Uterus (tissue), 2 donors: ENCODE data around the gene NAV2.

Experiments used
- POLR2A ChIP-seq, 2 donors: fragments of 450-650 bp; IDR thresholded peaks; one replicate each; pipeline ENCODE4 v1.6.1; 2016; ENCODE audit warnings: antibody characterized with exemption in 2 of 2, mild to moderate bottlenecking in 1 of 2, moderate library complexity in 1 of 2
- TF ChIP-seq, protein P1 (sequence below), 4 experiments: fragments of 200-600 bp in 2 of 4; fragments of 450-650 bp in 2 of 4; sonication (generic) in 2 of 4; IDR thresholded peaks; one replicate each; pipeline ENCODE4 v1.5.1; 2016 to 2019; ENCODE audit warnings: antibody characterized with exemption in 4 of 4, mild to moderate bottlenecking in 2 of 4, moderate library complexity in 1 of 4

DNA sequence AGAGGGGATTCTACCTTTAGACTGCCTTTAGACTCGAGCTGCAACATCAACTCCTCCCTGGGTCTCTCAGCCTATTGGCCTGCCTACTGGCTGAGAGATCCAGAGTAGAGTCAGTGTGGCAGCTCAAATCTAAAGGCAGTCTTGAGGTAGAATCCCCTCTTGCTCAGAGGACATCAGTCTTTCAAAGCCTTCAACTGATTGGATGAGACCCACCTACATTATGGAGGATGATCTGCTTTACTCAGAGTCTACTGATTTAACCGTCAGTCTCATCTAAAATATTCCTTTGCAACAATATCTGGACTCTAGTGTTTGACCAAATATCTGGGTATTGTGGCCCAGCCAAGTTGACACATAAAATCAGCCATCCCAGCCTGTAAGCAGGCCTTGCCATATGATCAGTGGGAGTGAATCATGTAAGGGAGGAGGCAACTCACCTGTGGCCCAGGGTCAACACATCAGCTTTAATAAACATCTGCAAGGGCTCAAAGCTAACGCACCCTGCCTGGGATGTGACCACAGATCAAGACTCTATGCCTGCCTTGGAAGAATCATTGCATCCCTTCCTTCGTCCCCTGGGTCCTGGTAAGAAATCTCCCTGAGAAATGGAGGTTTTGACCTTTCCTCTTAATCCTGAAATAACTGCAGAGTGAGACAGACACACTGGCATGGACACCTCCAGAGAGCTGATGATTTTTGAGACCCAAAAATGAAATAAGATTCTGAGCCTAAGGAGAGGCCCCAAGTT lies 249.6 kb downstream of the NAV2 start:
- TF ChIP-seq, protein P1, sequence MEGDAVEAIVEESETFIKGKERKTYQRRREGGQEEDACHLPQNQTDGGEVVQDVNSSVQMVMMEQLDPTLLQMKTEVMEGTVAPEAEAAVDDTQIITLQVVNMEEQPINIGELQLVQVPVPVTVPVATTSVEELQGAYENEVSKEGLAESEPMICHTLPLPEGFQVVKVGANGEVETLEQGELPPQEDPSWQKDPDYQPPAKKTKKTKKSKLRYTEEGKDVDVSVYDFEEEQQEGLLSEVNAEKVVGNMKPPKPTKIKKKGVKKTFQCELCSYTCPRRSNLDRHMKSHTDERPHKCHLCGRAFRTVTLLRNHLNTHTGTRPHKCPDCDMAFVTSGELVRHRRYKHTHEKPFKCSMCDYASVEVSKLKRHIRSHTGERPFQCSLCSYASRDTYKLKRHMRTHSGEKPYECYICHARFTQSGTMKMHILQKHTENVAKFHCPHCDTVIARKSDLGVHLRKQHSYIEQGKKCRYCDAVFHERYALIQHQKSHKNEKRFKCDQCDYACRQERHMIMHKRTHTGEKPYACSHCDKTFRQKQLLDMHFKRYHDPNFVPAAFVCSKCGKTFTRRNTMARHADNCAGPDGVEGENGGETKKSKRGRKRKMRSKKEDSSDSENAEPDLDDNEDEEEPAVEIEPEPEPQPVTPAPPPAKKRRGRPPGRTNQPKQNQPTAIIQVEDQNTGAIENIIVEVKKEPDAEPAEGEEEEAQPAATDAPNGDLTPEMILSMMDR (IDR thresholded peaks at IDR 0.05), result no peak
- TF ChIP-seq POLR2A (IDR thresholded peaks at IDR 0.05), result no peak
